GM12878 (cell line): ENCODE measurements around the gene ZSWIM5. TPM values are rescaled to one million over a fixed set of nuclear protein-coding genes. Genes with fewer than 3 reads are reported as not detected.

Experiments used
- ATAC-seq: fragments of 200-7000 bp; cut with Tn5 transposase; 3 replicates; pipeline ENCODE4 v1.9.1; 2020; ENCODE audit warnings: mild to moderate bottlenecking, moderate library complexity
- BruUV-seq: library from RNA; stranded (reverse); fragments of 400-500 nt; replicated peaks from 2 replicates; lab custom pipeline; 2021; lab: Mats Ljungman, UMichigan
- CTCF ChIA-PET: fragments of 300-600 bp; sonication (Branson Sonifier 250); formaldehyde crosslinking; extraction: SDS; loops from one replicate; lab custom pipeline; 2021; ENCODE audit warnings: inconsistent platforms; lab: Yijun Ruan, JAX
- POLR2A ChIA-PET: fragments of 350-600 bp; formaldehyde crosslinking; extraction: SDS; loops from one replicate; lab custom pipeline; 2021; ENCODE audit warnings: inconsistent platforms; lab: Charles Lee
- RAD21 ChIA-PET: fragments of 300-600 bp; sonication (Branson Sonifier 250); formaldehyde crosslinking; loops from one replicate; lab custom pipeline; 2023; ENCODE audit warnings: antibody characterized with exemption; ENCODE audit not compliant: unreplicated experiment; lab: Charles Lee
- SMC1A ChIA-PET: fragments of 300-600 bp; sonication (Branson Sonifier 250); formaldehyde crosslinking; loops from one replicate; lab custom pipeline; 2023; ENCODE audit not compliant: unreplicated experiment, uncharacterized antibody; lab: Charles Lee
- DNase-seq: peaks from one replicate; pipeline ENCODE4 v3.0.0-alpha.2; 2011; ENCODE audit warnings: low read depth, low spot score
- FAIRE-seq: peaks from 3 replicates; lab custom pipeline; 2011; peaks lifted over from hg19 to GRCh38; lab: Jason Lieb, UNC
- H2AFZ ChIP-seq: 2 replicates; pipeline ENCODE4 v1.6.0; 2011; ENCODE audit warnings: low read depth, low read length, control low read depth; ENCODE audit not compliant: control insufficient read depth
- H3K27ac ChIP-seq: 2 replicates; pipeline ENCODE4 v1.5.1; 2011; ENCODE audit warnings: control low read depth; ENCODE audit not compliant: control insufficient read depth, insufficient read depth
- H3K27me3 ChIP-seq, 2 experiments: replicated peaks in 1 of 2; 2 replicates each; pipeline versions ENCODE4 v1.6.0 to v1.6.1; 2011; ENCODE audit warnings: low read length in 1 of 2; ENCODE audit not compliant: control insufficient read depth in 2 of 2, insufficient read depth in 2 of 2
- H3K36me3 ChIP-seq, 2 experiments: 2 replicates each; pipeline ENCODE4 v1.5.1; 2011; ENCODE audit warnings: low read length in 1 of 2; ENCODE audit not compliant: control insufficient read depth in 2 of 2, insufficient read depth in 2 of 2
- H3K4me1 ChIP-seq: 2 replicates; pipeline ENCODE4 v1.6.1; 2011; ENCODE audit warnings: mild to moderate bottlenecking, low read length, moderate library complexity, mixed read lengths; ENCODE audit not compliant: control insufficient read depth, insufficient read depth
- H3K4me2 ChIP-seq: 2 replicates; pipeline ENCODE4 v1.6.0; 2011; ENCODE audit warnings: control low read depth; ENCODE audit not compliant: control insufficient read depth, insufficient read depth
- H3K4me3 ChIP-seq: fragments of 200-600 bp; sonication (generic); 2 replicates; pipeline ENCODE4 v1.5.1; 2016
- H3K79me2 ChIP-seq: 2 replicates; pipeline ENCODE4 v1.6.0; 2011; ENCODE audit warnings: low read length; ENCODE audit not compliant: control insufficient read depth, insufficient read depth
- H3K9ac ChIP-seq: 2 replicates; pipeline ENCODE4 v1.8.0; 2011; ENCODE audit warnings: low read length, control low read depth, mixed read lengths; ENCODE audit not compliant: control insufficient read depth, insufficient read depth
- H3K9me3 ChIP-seq: replicated peaks from 3 replicates; pipeline ENCODE4 v1.5.1; 2011; ENCODE audit warnings: mild to moderate bottlenecking, low read length; ENCODE audit not compliant: control insufficient read depth, insufficient read depth
- H4K20me1 ChIP-seq: 2 replicates; pipeline ENCODE4 v1.6.0; 2011; ENCODE audit not compliant: control insufficient read depth, insufficient read depth
- BHLHE40 ChIP-seq, 2 experiments: fragments of 450-650 bp in 1 of 2; IDR thresholded peaks; 2 replicates each; pipeline ENCODE4 v1.6.1; 2011 to 2017; ENCODE audit warnings: low read depth in 2 of 2, borderline replicate concordance in 1 of 2, improper control_type of control experiment in 1 of 2, low read length in 1 of 2, mild to moderate bottlenecking in 1 of 2
- CBX5 ChIP-seq: sonication (generic); IDR thresholded peaks from 2 replicates; pipeline ENCODE4 v1.6.1; 2016; ENCODE audit warnings: low read depth, moderate library complexity, mild to moderate bottlenecking, inconsistent platforms
- CHD4 ChIP-seq: fragments of 200-600 bp; sonication (generic); IDR thresholded peaks from 2 replicates; pipeline ENCODE4 v1.6.1; 2016; ENCODE audit warnings: mild to moderate bottlenecking
- CREM ChIP-seq: IDR thresholded peaks from 2 replicates; pipeline ENCODE4 v1.6.1; 2014; ENCODE audit warnings: antibody characterized with exemption, low read depth
- LARP7 ChIP-seq: fragments of 450-650 bp; IDR thresholded peaks from 2 replicates; pipeline ENCODE4 v1.6.1; 2017; ENCODE audit warnings: mild to moderate bottlenecking
- NFYB ChIP-seq: IDR thresholded peaks from 2 replicates; pipeline ENCODE4 v1.6.1; 2011; ENCODE audit warnings: low read depth, mild to moderate bottlenecking, low read length, improper control_type of control experiment, moderate library complexity; ENCODE audit not compliant: insufficient read depth
- NR2C1 ChIP-seq: fragments of 450-650 bp; IDR thresholded peaks from 2 replicates; pipeline ENCODE4 v1.6.1; 2017; ENCODE audit warnings: antibody characterized with exemption, mild to moderate bottlenecking, moderate library complexity
- NRF1 ChIP-seq: conservative IDR thresholded peaks from 2 replicates; pipeline ENCODE4 v1.6.1; 2011; ENCODE audit warnings: mild to moderate bottlenecking, low read depth, low read length, improper control_type of control experiment
- POLR2AphosphoS2 ChIP-seq: IDR thresholded peaks from 2 replicates; pipeline ENCODE4 v1.6.1; 2011; ENCODE audit warnings: low read depth, mild to moderate bottlenecking, low read length, improper control_type of control experiment, moderate library complexity
- RAD51 ChIP-seq: fragments of 450-650 bp; IDR thresholded peaks from 2 replicates; pipeline ENCODE4 v1.6.1; 2016; ENCODE audit warnings: moderate library complexity, mild to moderate bottlenecking, inconsistent platforms
- REST ChIP-seq: IDR thresholded peaks from 2 replicates; pipeline ENCODE4 v1.6.1; 2012; ENCODE audit warnings: mild to moderate bottlenecking, low read depth, low read length
- TCF3 ChIP-seq: IDR thresholded peaks from 2 replicates; pipeline ENCODE4 v1.6.1; 2012; ENCODE audit warnings: low read depth, mild to moderate bottlenecking, low read length, borderline replicate concordance; ENCODE audit not compliant: insufficient read depth
- ZNF274 ChIP-seq: IDR thresholded peaks from one replicate; pipeline ENCODE4 v1.8.0; 2011; ENCODE audit not compliant: insufficient read length, insufficient read depth
- WGBS: methylation state at CpG from one replicate; pipeline ENCODE4 v1.1.6; 2016; ENCODE audit warnings: low lambda C conversion rate; ENCODE audit not compliant: insufficient replicate concordance, insufficient coverage; ENCODE audit errors: missing lambda C conversion rate; 5-methylcytosine and 5-hydroxymethylcytosine counted together
- in situ Hi-C: fragments of 300-500 bp; cut with MboI; formaldehyde crosslinking; loops from 9 replicates; pipeline ENCODE4 v1.14.3; 2018; ENCODE audit warnings: mixed read lengths
- intact Hi-C: fragments of 100-400 bp; cut with micrococcal nuclease; formaldehyde crosslinking; loops from one replicate; pipeline ENCODE4 v1.14.2; 2022; ENCODE audit not compliant: unreplicated experiment
- polyA plus RNA-seq, 11 experiments: library from polyadenylated mRNA; depleted of rRNA in 4 of 11; unstranded in 6 of 11; stranded (reverse) in 5 of 11; fragments of >200 nt; fragmentation: Nextera tagmentation in 4 of 11; fragmentation: Illumina TruSeq in 1 of 11; extraction: Ambion mirVana in 4 of 11; extraction: Trizol in 1 of 11; gene quantifications; 1 replicate in 1 of 11; 2 replicates in 10 of 11; pipeline versions ENCODE4 v1.2.1 to v1.2.3, GENCODE V29; 2011 to 2016; ENCODE audit warnings: inconsistent platforms in 2 of 11, missing spikeins in 2 of 11, low read depth in 1 of 11
- total RNA-seq, 4 experiments: library from RNA; depleted of rRNA in 3 of 4; stranded (reverse); fragments of >200 nt in 3 of 4; fragmentation: Illumina TruSeq in 1 of 4; extraction: Trizol in 1 of 4; gene quantifications; 2 replicates each; pipeline versions ENCODE4 v1.2.1 to v1.2.3, GENCODE V29; 2013 to 2021
- TF ChIP-seq, protein P1 (sequence below): fragments of 450-650 bp; IDR thresholded peaks from 2 replicates; pipeline ENCODE4 v1.6.1; 2016; ENCODE audit warnings: mild to moderate bottlenecking, moderate library complexity, borderline replicate concordance

Gene ZSWIM5
- total and polyA plus RNA-seq, 10 of the 15 experiments (the other 5 are each of a cell fraction or from before 2014, with no cell fraction given) = 0.07 to 0.97 (median 0.34) TPM; not detected in 1

- 68% methylated on average over 2 of the region's 2 CpGs for WGBS
- Histone ChIP-seq H3K4me1 (peaks cover 6% of the 10 kb centered on the region), H3K27me3 (no peaks in the 10 kb centered on the region), H3K79me2 (peaks cover 4% of the 10 kb centered on the region), H3K4me3 (no peak overlapping the region), H4K20me1 (no peaks in the 10 kb centered on the region), H2AFZ (no peak overlapping the region), H3K9ac (no peak overlapping the region), H3K36me3 (no peaks in the 10 kb centered on the region), H3K9me3 (no peaks in the 10 kb centered on the region), H3K27ac (no peak overlapping the region), H3K4me2 (no peak overlapping the region)
- no TSS peak for BruUV-seq
- FAIRE-seq (no peak), ATAC-seq (no peak), DNase-seq (no peak)
- intact Hi-C loops (loop anchor here (10.0 kb wide), 2 partner anchors 219 to 569 kb away; partner anchors contain the start of gene NASP), in situ Hi-C loops (no loop called here)
- SMC1A ChIA-PET = interaction anchor here (1.0 to 12.5 kb wide), 4 partner anchors 19 to 476 kb away, joined by 3 to 284 read pairs (median 44); partner anchors contain the start of gene TESK2
- CTCF ChIA-PET = interaction anchor here (0.6 to 11.4 kb wide), 8 partner anchors 17 to 477 kb away, joined by 3 to 167 read pairs (median 4); partner anchors contain the start of genes MUTYH, TESK2 and TOE1
- RAD21 ChIA-PET = interaction anchor here (1.0 to 12.5 kb wide), 4 partner anchors 35 to 478 kb away, joined by 3 to 313 read pairs (median 72); partner anchors contain the start of genes MUTYH, TESK2 and TOE1
- POLR2A ChIA-PET = interaction anchor here (0.8 kb wide), 1 partner anchor 286 kb away, joined by 4 read pairs; no protein-coding TSS in a partner anchor
- TF ChIP-seq BHLHE40 (IDR thresholded peaks at IDR 0.05; ENCODE audit: borderline replicate concordance in 1 of 2, low read depth in 2 of 2, low read length in 1 of 2) = no peak
- TF ChIP-seq NFYB = no peak
- TF ChIP-seq CHD4 = no peak
- TF ChIP-seq RAD51 = no peak
- no peak for TF ChIP-seq LARP7
- TF ChIP-seq, protein P1, sequence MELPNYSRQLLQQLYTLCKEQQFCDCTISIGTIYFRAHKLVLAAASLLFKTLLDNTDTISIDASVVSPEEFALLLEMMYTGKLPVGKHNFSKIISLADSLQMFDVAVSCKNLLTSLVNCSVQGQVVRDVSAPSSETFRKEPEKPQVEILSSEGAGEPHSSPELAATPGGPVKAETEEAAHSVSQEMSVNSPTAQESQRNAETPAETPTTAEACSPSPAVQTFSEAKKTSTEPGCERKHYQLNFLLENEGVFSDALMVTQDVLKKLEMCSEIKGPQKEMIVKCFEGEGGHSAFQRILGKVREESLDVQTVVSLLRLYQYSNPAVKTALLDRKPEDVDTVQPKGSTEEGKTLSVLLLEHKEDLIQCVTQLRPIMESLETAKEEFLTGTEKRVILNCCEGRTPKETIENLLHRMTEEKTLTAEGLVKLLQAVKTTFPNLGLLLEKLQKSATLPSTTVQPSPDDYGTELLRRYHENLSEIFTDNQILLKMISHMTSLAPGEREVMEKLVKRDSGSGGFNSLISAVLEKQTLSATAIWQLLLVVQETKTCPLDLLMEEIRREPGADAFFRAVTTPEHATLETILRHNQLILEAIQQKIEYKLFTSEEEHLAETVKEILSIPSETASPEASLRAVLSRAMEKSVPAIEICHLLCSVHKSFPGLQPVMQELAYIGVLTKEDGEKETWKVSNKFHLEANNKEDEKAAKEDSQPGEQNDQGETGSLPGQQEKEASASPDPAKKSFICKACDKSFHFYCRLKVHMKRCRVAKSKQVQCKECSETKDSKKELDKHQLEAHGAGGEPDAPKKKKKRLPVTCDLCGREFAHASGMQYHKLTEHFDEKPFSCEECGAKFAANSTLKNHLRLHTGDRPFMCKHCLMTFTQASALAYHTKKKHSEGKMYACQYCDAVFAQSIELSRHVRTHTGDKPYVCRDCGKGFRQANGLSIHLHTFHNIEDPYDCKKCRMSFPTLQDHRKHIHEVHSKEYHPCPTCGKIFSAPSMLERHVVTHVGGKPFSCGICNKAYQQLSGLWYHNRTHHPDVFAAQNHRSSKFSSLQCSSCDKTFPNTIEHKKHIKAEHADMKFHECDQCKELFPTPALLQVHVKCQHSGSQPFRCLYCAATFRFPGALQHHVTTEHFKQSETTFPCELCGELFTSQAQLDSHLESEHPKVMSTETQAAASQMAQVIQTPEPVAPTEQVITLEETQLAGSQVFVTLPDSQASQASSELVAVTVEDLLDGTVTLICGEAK = no peak
- no peak for TF ChIP-seq CBX5
- TF ChIP-seq CREM = no peak
- TF ChIP-seq POLR2AphosphoS2 = no peak
- TF ChIP-seq REST = no peak
- no peak for TF ChIP-seq NRF1
- no peak for TF ChIP-seq ZNF274
- TF ChIP-seq TCF3 = no peak
- no peak for TF ChIP-seq NR2C1
Observed at GRCh38 chr1:45016090-45016697, 190.2 kb downstream of the ZSWIM5 start.
